ENCODE measurements around the gene STARD13. TPM values are rescaled to one million over a fixed set of nuclear protein-coding genes. Genes with fewer than 3 reads are reported as not detected.

Gene STARD13
- total RNA-seq, 4 donors from 2014 or later: 52.0 to 114 (median 89.2) TPM

- peaks cover 22 to 55% of the 10 kb centered on the region in 2 donors for H3K4me1 ChIP-seq
- intact Hi-C loops (cut with DNase I): no loop called here
- no peaks in the 10 kb centered on the region for H3K36me3 ChIP-seq
- WGBS, 2 donors: 32 to 69% methylated on average over 3 of the region's 3 CpGs
- TF ChIP-seq, protein P1, sequence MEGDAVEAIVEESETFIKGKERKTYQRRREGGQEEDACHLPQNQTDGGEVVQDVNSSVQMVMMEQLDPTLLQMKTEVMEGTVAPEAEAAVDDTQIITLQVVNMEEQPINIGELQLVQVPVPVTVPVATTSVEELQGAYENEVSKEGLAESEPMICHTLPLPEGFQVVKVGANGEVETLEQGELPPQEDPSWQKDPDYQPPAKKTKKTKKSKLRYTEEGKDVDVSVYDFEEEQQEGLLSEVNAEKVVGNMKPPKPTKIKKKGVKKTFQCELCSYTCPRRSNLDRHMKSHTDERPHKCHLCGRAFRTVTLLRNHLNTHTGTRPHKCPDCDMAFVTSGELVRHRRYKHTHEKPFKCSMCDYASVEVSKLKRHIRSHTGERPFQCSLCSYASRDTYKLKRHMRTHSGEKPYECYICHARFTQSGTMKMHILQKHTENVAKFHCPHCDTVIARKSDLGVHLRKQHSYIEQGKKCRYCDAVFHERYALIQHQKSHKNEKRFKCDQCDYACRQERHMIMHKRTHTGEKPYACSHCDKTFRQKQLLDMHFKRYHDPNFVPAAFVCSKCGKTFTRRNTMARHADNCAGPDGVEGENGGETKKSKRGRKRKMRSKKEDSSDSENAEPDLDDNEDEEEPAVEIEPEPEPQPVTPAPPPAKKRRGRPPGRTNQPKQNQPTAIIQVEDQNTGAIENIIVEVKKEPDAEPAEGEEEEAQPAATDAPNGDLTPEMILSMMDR (IDR thresholded peaks at IDR 0.05): no peak
- no peak for TF ChIP-seq POLR2A (IDR thresholded peaks at IDR 0.05)
- H3K27ac ChIP-seq: peak overlapping the region in 1 of 3 donors; percentile 18
- H3K4me3 ChIP-seq (replicated peaks in 1 of 3): no peak overlapping the region
- DNase-seq: no peak
- no peaks in the 10 kb centered on the region for H3K27me3 ChIP-seq
- no peaks in the 10 kb centered on the region for H3K9me3 ChIP-seq
Measured at GRCh38 chr13:33276570-33276969, 9.0 kb downstream of the STARD13 start.

DNA sequence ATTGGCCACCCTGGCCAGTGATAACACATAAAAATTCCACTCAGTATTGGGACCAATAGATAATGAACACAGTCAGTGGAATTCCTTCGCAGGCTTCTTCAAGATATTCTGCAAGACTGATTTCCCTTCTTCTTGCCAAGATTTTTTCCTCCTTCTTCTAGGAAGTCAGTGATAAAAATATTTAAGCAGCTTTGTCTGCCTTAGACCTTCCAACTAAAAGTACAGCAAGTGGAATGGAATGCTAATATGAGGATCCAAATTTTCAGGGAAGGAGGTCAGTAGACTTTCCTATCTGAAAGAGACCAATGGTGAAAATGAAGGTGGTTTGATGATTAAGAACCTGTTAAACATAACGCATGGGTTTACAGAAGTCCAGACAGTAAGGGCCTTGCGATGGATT is 9.6 kb downstream of the STARD13 start:
- Histone ChIP-seq H3K36me3 (no peaks in the 10 kb centered on the region), H3K9me3 (no peaks in the 10 kb centered on the region), H3K4me1 (peaks cover 29 to 60% of the 10 kb centered on the region in 2 donors), H3K27ac (peak overlapping the region in 1 of 3 donors; percentile 18), H3K27me3 (no peaks in the 10 kb centered on the region), H3K4me3 (replicated peaks in 1 of 3) (no peak overlapping the region)
- WGBS, 2 donors: 78 to 83% methylated on average over 3 of the region's 3 CpGs
- intact Hi-C loops (cut with DNase I): no loop called here
- DNase-seq: no peak
- TF ChIP-seq, protein P1 (IDR thresholded peaks at IDR 0.05): no peak

DNA sequence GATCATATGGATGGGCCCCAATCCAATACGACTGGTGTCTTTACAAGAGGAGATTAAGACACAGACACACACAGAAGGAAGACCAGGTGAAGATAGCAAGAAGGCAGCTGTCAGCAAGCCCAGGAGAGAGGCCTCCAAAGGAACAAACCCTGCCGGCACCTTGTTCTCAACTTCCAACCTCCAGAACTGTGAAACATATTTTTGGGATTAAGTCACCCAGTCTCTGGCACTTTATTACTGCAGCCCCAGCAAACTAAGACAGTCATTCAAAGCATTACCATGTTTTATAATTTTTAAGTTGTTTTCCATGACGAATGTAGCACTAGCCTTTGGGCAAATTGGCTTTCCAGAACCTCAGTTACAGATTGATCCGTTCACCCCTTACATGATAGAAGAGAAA is 11.3 kb downstream of the STARD13 start:
- 96 to 98% methylated on average over 4 of the region's 4 CpGs for WGBS, 2 donors
- DNase-seq: no peak
- no peak for TF ChIP-seq POLR2A (IDR thresholded peaks at IDR 0.05)
- TF ChIP-seq, protein P1 (IDR thresholded peaks at IDR 0.05): no peak
- intact Hi-C loops (cut with DNase I): no loop called here
- H3K4me1 ChIP-seq: peaks cover 27 to 51% of the 10 kb centered on the region in 2 donors
- no peak overlapping the region for H3K4me3 ChIP-seq (replicated peaks in 1 of 3)
- no peaks in the 10 kb centered on the region for H3K36me3 ChIP-seq
- no peak overlapping the region for H3K27ac ChIP-seq
- H3K27me3 ChIP-seq: no peaks in the 10 kb centered on the region
- H3K9me3 ChIP-seq: no peaks in the 10 kb centered on the region

GRCh38 chr13:33272531-33273124 is 12.9 kb downstream of the STARD13 start:
- Histone ChIP-seq H3K4me3 (replicated peaks in 1 of 3) (no peak overlapping the region), H3K9me3 (no peaks in the 10 kb centered on the region), H3K27me3 (no peaks in the 10 kb centered on the region), H3K27ac (peak overlapping the region in 2 of 3 donors; percentile 9 to 37), H3K4me1 (peaks cover 35 to 55% of the 10 kb centered on the region in 2 donors), H3K36me3 (no peaks in the 10 kb centered on the region)
- WGBS, 2 donors: 79 to 83% methylated on average over 7 of the region's 7 CpGs
- no peak for TF ChIP-seq POLR2A (IDR thresholded peaks at IDR 0.05)
- TF ChIP-seq, protein P1 (IDR thresholded peaks at IDR 0.05): no peak
- intact Hi-C loops (cut with DNase I): no loop called here
- no peak for DNase-seq

DNA sequence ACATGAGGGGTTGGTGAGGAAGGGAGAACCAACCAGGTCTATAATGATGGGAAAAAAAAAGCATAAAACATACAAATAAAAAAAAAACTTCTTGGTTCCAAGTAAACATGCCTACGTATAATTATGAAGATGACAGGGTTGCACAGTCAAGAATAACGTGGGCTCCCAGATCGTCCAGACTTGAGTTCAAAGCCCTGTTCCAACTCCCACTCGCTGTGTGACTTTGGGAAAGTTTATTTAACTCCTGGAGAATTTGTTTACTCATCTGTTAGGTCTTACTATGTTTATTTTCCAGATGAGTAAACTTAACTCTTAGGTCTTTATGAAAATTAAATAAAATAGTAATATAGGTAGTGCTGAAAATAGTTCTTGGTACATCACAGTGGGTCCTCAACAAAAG is 13.8 kb downstream of the STARD13 start:
- TF ChIP-seq, protein P1 (IDR thresholded peaks at IDR 0.05): no peak
- TF ChIP-seq POLR2A (IDR thresholded peaks at IDR 0.05): no peak
- no peak for DNase-seq
- H3K4me3 ChIP-seq (replicated peaks in 1 of 3): no peak overlapping the region
- H3K36me3 ChIP-seq: no peaks in the 10 kb centered on the region
- intact Hi-C loops (cut with DNase I): no loop called here
- WGBS, 2 donors: 72 to 80% methylated on average over 4 of the region's 4 CpGs
- no peaks in the 10 kb centered on the region for H3K27me3 ChIP-seq
- peak overlapping the region in 2 of 3 donors; percentile 46 to 54 for H3K27ac ChIP-seq
- peaks cover 40 to 59% of the 10 kb centered on the region in 2 donors for H3K4me1 ChIP-seq
- no peaks in the 10 kb centered on the region for H3K9me3 ChIP-seq
